Measurements from ENCODE around the gene KRT17. TPM values are rescaled to one million over a fixed set of nuclear protein-coding genes. Genes with fewer than 3 reads are reported as not detected.
"Not testable (repeated sequence)": the region's sequence is repeated elsewhere in the genome, so short reads cannot be mapped to it uniquely, and the experiment has no call there.

The KRT17 gene
- total RNA-seq, 1 donor from 2014 or later: not detected

DNA sequence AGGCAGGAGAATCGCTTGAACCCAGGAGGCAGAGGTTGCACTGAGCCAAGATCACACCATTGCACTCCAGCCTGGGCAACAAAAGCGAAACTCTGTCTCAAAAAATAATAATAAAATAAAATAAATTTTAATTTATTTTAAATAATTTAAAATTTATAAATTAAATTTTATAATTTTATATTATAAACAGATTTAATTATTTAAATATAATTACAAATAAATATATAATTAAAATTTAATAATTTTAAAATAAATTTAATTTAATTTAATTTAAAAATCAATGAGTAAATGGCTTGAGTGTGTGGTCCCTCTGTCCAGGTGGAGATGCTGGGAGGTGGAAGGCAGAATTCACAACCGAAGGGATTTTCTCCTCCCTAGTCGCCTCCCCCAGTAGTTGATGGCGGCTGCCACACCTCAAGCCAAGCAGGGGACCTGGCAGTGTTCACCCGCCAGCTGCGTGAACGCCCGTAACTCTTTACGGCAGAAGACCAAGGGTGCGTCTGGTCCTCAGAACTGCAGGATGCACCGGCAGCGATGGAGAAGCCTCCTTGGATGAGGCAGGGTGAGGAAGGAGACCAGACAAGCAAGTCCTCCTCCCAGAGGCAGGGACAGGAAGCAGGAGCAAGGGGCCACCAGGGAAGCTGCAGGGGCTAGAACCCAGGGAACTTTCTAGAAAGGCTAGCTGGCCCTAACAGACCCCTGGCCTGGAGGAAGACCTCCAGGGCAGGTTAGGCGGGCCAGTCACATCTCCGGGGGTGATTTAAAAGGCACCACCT, 22.9 kb upstream of the KRT17 start:
- no peaks in the 10 kb centered on the region for H3K4me1 Mint-ChIP-seq (ENCODE audit: low read depth, unreplicated experiment)
- no peaks in the 10 kb centered on the region for H3K36me3 Mint-ChIP-seq (ENCODE audit: unreplicated experiment)
- no peak overlapping the region for H3K4me3 Mint-ChIP-seq (ENCODE audit: unreplicated experiment)
- no peak overlapping the region for H3K27ac Mint-ChIP-seq (ENCODE audit: unreplicated experiment)
- DNase-seq: no peak
- peaks cover 5% of the 10 kb centered on the region for H3K27me3 Mint-ChIP-seq (ENCODE audit: unreplicated experiment)
- H3K9me3 Mint-ChIP-seq (ENCODE audit: unreplicated experiment): no peaks in the 10 kb centered on the region
- TF ChIP-seq, protein P1, sequence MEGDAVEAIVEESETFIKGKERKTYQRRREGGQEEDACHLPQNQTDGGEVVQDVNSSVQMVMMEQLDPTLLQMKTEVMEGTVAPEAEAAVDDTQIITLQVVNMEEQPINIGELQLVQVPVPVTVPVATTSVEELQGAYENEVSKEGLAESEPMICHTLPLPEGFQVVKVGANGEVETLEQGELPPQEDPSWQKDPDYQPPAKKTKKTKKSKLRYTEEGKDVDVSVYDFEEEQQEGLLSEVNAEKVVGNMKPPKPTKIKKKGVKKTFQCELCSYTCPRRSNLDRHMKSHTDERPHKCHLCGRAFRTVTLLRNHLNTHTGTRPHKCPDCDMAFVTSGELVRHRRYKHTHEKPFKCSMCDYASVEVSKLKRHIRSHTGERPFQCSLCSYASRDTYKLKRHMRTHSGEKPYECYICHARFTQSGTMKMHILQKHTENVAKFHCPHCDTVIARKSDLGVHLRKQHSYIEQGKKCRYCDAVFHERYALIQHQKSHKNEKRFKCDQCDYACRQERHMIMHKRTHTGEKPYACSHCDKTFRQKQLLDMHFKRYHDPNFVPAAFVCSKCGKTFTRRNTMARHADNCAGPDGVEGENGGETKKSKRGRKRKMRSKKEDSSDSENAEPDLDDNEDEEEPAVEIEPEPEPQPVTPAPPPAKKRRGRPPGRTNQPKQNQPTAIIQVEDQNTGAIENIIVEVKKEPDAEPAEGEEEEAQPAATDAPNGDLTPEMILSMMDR (IDR thresholded peaks at IDR 0.05; ENCODE audit: partially characterized antibody, unreplicated experiment): no peak

DNA sequence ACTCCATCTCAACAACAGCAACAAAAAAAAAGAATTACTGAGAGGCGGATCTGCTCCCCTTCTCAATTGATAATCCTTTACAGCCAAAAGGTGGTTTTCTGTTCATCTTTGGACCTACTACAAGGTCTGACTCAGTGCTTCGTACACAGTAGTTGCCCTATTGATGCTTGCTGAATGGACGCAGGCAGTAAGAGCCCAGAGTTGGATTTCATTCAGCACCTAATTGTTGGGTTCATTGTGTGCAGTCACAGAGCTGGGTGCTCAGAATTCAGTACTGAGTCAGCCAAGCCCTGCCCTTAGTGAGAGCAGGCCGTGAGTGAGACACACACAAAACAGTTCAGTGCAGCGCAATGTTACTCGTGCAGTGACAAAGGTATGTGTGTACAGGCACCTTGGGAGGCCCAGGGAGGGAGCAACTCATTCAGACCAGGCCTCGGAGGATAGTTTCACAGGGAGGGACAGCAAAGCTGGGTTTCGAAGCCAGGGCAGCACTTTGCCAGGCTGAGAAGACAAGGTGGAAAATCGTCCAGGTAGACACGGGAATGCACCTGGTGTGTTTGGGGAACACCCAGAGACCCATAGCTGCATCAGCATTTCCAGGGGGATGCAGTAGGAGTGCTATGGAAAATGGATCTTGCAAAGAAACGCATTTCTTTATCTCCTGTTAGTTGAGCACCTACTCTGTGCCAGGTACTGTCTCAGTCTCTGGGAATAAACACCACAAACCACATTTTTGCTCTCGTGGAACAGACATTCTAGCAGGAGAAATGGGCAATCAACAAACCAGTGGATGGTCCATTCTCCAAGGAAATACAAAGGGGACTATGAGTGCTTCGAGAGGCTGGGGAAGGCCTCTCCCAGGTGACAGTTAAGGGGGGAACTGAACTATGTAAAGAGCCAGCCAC, 18.1 kb upstream of the KRT17 start:
- Mint-ChIP-seq H3K9me3 (ENCODE audit: unreplicated experiment) (no peaks in the 10 kb centered on the region), H3K4me1 (ENCODE audit: low read depth, unreplicated experiment) (no peaks in the 10 kb centered on the region), H3K27ac (ENCODE audit: unreplicated experiment) (no peak overlapping the region), H3K27me3 (ENCODE audit: unreplicated experiment) (peaks cover 2% of the 10 kb centered on the region), H3K36me3 (ENCODE audit: unreplicated experiment) (no peaks in the 10 kb centered on the region), H3K4me3 (ENCODE audit: unreplicated experiment) (no peak overlapping the region)
- DNase-seq: no peak
- TF ChIP-seq, protein P1 (IDR thresholded peaks at IDR 0.05; ENCODE audit: partially characterized antibody, unreplicated experiment): no peak

DNA sequence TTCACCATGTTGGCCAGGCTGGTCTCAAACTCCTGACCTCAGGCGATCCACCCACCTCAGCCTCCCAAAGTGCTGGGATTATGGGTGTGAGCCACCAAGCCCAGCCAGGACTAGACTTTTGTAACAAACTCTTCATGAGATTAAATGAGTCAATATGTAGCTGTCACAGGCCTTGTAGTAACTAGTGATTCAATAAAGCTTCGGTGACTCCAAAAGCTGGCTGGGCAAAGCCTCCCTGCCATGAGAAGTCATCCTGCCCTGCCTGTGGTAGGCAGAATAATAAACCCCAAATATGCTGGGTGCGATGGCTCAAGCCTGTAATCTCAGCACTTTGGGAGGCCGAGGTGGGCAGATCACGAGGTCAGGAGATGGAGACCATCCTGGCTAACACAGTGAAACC, 16.2 kb upstream of the KRT17 start:
- not testable (repeated sequence) for H3K4me3 Mint-ChIP-seq (ENCODE audit: unreplicated experiment); H3K9me3 Mint-ChIP-seq (ENCODE audit: unreplicated experiment); H3K36me3 Mint-ChIP-seq (ENCODE audit: unreplicated experiment); H3K27ac Mint-ChIP-seq (ENCODE audit: unreplicated experiment); DNase-seq; H3K4me1 Mint-ChIP-seq (ENCODE audit: low read depth, unreplicated experiment); H3K27me3 Mint-ChIP-seq (ENCODE audit: unreplicated experiment)

DNA sequence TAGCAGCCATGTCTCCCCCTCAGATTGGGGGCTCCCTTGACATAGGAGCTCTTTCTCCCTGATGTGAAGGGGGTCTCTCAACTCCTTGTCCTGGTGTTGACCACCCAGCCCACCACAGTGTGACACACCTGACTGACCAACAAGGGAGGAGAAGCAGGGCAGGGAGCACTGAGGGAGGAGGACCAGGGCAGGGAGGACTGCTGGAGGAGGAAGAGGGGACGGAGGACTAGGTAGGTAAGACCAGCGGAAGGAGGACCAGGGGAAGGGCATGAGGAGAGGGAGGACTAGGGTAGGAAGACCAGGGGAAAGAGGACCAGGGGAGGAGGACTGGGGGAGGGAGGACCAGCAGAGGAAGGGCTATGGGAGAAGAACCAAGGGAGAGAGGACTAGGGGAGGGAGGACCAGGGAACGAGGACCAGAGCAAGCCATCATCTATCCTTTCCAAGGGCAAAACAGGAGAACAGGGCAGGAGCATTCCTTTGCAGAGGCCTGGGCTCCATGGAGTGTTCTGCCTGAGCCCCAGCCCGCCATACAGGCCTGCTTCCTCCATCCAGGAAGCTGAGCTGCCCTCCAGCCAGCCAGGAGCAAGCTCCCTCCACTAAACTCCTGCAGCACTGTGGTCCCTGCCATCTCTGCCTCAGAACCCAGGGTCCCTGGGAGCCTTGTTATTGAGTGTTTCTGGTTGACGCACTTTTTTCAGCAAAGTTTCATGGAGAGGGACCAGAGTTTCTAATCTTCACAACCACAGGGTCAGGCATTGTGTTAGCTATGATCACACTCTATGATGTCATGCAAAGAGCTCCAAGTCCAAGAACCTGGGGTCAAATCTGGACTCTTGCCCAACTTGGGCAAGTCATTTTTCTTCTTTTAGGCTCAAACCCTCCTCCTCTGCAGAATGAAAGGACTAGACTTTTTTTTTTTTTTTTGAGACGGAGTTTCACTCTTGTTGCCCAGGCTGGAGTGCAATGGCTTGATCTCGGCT, 15.4 kb upstream of the KRT17 start:
- DNase-seq: no peak
- no peaks in the 10 kb centered on the region for H3K4me1 Mint-ChIP-seq (ENCODE audit: low read depth, unreplicated experiment)
- H3K9me3 Mint-ChIP-seq (ENCODE audit: unreplicated experiment): no peaks in the 10 kb centered on the region
- no peak overlapping the region for H3K4me3 Mint-ChIP-seq (ENCODE audit: unreplicated experiment)
- peaks cover 6% of the 10 kb centered on the region for H3K27me3 Mint-ChIP-seq (ENCODE audit: unreplicated experiment)
- TF ChIP-seq, protein P1 (IDR thresholded peaks at IDR 0.05; ENCODE audit: partially characterized antibody, unreplicated experiment): no peak
- no peak overlapping the region for H3K27ac Mint-ChIP-seq (ENCODE audit: unreplicated experiment)
- no peaks in the 10 kb centered on the region for H3K36me3 Mint-ChIP-seq (ENCODE audit: unreplicated experiment)

DNA sequence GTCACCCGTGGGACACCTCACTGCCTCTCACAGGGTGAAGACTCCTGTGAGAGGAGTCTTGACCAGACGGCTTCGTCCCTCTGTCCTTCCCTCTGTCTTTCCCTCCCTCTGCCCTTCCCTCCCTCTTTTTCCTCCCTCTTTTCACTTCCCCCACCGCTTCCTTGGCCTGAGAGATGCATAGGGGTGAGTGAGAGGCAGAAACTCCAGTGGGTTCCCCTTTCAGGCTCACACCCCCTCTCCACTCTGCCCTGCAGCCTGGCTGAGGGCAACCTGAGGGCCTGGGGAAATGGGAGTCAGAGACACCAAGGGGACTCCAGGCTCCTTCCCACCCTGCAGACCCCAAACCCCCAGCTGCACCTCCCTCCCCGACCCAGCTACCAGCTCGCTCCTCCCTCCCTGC, 14.6 kb upstream of the KRT17 start:
- Mint-ChIP-seq H3K9me3 (ENCODE audit: unreplicated experiment) (no peaks in the 10 kb centered on the region), H3K27me3 (ENCODE audit: unreplicated experiment) (peaks cover 6% of the 10 kb centered on the region), H3K27ac (ENCODE audit: unreplicated experiment) (no peak overlapping the region), H3K4me3 (ENCODE audit: unreplicated experiment) (no peak overlapping the region), H3K36me3 (ENCODE audit: unreplicated experiment) (no peaks in the 10 kb centered on the region), H3K4me1 (ENCODE audit: low read depth, unreplicated experiment) (no peaks in the 10 kb centered on the region)
- TF ChIP-seq, protein P1 (IDR thresholded peaks at IDR 0.05; ENCODE audit: partially characterized antibody, unreplicated experiment): no peak
- DNase-seq: no peak

Measured in glutamatergic neuron (in vitro differentiated cells).